ENCODE results near the gene CANT1.

GRCh38 chr17:79003661-79004411 lies 5.7 kb downstream of the CANT1 start:
- TF ChIP-seq EZH2 (IDR thresholded peaks at IDR 0.05) (no peak), POLR2AphosphoS5 (IDR thresholded peaks at IDR 0.05; ENCODE audit: borderline replicate concordance, low read depth, low read length) (no peak)
